GM19324 (cell line): ENCODE results near the gene RALBP1.
A peak's percentile ranks its signal among the peaks of the same experiment; 100 is the strongest.
"Not testable (repeated sequence)": the region's sequence is repeated elsewhere in the genome, so short reads cannot be mapped to it uniquely, and the experiment has no call there.

Experiments used
- ATAC-seq: cut with Tn5 transposase; IDR thresholded peaks from one replicate; pipeline ENCODE4 v1.9.1; 2021; ENCODE audit warnings: mild to moderate bottlenecking, moderate library complexity; ENCODE audit not compliant: unreplicated experiment, low FRiP score

The RALBP1 gene

GRCh38 chr18:9453283-9453682 lies 22.0 kb upstream of the RALBP1 start:
- ATAC-seq = no peak

GRCh38 chr18:9454061-9454703 lies 21.1 kb upstream of the RALBP1 start:
- ATAC-seq = no peak

DNA sequence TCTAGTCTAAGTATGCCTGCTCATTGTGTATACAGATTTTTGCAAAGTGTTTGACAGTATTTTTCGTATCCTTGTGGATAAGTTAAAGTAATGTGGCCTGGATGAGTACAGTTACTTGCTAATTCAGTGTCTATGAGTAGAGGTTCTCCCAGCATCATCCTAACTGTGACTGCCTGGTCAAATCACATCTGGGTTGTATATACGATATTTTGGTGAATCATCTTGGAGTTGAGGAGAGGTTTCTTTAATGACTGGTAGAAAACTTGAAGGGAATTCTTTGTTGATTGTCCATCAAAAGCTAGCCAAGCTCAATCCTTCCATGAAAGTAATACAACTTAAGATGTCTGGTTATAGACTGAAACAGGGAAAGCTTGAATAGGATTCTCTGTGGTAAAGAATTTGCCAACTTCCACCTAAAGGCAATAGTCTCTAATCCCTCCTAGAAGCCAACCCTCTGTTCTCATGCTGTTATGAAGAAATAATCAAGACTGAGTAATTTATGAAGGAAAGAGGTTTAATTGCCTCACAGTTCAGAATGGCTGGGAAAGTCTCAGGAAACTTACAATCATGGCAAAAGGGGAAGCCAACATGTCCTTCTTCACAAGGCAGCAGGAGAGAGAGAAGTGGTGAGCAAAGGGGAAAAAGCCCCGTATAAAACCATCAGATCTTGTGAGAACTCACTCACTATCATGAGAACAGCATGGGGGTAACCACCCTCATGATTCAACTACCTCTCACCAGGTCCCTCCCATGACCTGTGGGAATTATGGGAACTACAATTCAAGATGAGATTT lies 19.4 kb upstream of the RALBP1 start:
- no peak for ATAC-seq

GRCh38 chr18:9466127-9466526 lies 9.2 kb upstream of the RALBP1 start:
- ATAC-seq = no peak

- ATAC-seq = no peak
These were observed 8.5 kb upstream of the RALBP1 start for GRCh38 chr18:9466846-9467245.

DNA sequence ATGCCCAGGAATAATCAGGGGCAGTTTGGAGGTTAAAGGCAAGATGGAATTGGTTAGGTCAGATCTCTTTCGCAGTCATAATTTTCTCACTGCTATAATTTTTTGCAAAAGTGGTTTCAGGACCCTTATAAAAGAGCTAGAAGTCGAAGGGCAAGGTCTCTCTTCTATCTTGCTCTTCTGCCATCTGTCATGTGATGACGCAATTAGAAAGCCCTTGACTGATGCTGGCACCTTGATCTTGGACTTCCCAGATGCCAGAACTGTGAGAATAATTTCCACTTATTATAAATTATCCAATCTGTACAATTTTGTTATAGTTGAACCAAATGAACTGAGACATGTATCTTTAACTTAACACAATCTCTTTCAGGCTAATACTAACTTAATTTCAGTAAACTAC lies 6.3 kb upstream of the RALBP1 start:
- ATAC-seq = no peak

GRCh38 chr18:9469685-9470084 lies 5.6 kb upstream of the RALBP1 start:
- ATAC-seq = no peak

- no peak for ATAC-seq
These were observed 968 bp upstream of the RALBP1 start for GRCh38 chr18:9474108-9474982.

DNA sequence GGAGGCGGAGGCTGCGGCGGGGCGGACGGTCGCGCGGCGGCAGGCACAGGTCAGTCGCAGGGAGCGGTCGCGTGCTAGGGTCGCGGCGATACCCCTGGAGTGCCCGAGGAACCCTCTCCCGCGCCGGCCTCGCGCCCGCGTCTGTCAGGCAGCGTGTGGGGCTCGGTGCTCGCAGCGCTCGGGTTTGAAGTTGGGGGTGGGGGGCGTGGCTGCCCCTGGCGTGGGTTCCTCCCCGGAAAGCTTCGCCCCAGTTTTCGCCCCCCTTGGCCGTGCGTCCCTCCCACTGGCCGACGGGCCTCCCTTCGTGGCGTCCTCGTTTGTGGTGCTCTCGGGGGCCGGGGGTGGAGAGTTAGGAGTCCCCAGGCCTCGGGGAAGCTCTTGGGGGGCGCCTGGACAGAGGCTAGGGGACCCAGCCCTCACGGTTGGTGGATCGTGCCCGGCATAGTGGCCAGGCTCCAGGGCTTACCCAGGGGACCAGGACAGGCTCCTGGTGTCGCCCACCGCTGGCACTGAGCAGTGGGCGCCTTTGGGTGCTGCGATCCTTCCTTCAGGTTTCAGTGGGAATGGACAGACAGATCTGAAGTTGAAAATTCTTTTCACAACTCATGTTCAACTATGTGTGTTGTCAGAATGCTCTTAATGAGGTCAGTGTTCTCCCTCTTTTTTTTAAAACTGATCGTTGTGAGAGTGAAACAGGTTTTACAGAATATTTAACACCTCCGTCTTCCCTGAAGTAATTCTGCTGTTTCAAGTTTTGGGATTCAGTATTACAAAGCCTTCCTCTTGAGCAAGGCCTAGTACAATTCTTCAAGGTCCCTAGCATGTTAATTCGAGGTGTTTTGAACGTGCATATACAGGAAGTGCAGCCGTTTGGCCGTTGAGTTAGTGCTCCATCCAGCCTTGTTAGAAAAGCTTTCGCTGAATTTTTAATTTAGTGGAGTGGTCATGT lies 604 bp downstream of the RALBP1 start:
- ATAC-seq = no peak

DNA sequence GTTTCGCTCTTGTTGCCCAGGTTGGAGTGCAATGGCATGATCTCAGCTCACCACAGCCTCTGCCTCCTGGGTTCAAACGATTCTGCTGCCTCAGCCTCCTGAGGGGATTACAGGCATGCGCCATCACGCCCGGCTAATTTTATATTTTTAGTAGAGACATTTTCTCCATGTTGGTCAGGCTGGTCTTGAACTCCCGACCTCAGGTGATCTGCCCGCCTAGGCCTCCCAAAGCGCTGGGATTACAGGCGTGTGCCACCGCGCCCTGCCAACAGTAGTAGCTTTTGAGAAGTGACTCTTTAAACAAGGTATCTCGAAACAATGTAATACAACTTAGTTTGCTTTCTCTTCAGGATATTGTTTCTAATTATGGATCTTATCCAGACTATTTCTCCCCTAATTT lies 1.6 kb downstream of the RALBP1 start:
- ATAC-seq = not testable (repeated sequence)

DNA sequence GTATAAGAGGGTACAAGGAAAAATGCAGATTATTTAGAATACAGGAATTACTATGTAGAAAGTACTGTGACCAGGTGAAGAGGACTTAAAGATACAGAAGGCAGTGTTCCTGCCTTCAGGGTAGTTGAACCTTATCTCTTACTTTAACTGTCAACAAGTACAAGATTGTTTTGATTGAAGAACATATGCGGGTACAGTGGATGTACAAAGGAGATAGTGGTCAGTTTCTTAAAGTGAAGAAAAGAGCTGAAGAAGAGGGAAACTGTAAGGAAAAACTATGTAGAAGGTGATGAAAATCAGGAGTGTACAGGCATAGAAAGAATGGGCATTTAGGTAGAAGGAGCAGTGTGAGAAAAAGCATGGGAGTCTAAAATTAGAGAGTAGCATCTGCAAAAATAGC lies 2.2 kb downstream of the RALBP1 start:
- no peak for ATAC-seq

DNA sequence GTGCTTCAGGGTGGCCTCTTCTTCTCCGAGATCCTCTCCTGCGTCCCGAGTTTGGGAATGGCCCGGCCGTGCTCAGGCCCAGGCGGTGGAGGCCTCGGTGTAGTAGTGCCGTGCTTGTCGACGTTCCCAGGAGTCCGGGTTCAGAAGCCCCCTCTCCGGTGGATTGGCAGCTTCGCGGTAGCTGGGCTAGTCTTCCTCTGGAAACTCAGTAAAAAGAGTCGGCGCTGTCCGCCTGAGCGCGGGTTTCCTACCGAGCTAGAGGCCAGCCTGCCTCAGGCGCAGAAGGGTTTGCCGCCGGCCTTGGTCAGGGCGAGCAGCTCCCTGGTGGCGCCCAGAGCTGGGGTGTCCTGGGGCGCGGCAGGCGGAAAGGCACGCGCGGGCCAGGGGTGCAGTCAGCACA lies 3.2 kb downstream of the RALBP1 start:
- no peak for ATAC-seq

DNA sequence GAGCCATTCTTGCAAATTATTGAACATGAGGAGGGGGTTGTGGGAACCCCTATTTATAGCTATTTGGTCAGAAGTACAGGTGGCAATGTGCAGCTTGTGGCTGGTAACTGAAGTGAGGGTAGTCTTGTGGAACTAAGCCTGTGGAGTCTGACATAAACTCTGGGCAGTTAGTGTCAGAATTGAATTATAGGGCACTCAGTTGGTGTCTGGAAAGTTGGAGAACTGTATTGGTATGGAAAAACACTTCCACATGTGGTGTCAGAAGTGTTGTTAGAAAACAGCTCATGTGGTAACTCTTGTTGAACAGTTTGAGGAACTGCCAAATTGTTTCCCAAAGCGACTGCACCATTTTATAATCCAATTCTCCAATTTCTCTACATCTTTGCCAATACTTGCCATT lies 7.5 kb downstream of the RALBP1 start:
- no peak for ATAC-seq

DNA sequence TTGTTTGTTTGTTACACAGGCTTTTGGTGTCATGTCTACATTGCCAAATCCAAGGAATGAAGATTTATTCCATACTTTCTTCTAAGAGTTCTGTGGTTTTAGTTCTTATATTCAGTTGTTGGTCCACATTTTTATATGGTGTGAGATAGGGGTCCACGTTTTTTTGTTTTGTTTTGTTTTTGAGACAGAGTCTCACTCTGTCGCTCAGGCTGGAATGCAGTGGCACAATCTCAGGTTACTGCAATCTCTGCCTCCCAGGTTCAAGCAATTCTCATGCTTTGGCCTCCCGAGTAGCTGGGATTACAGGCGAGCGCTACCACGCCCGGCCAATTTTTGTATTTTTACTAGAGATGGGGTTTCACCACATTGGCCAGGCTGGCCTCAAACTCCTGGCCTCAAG lies 8.2 kb downstream of the RALBP1 start:
- no peak for ATAC-seq

- not testable (repeated sequence) for ATAC-seq
These were observed 9.5 kb downstream of the RALBP1 start for GRCh38 chr18:9484856-9485255.

- ATAC-seq = no peak
These were observed 13.2 kb downstream of the RALBP1 start for GRCh38 chr18:9488538-9488937.

DNA sequence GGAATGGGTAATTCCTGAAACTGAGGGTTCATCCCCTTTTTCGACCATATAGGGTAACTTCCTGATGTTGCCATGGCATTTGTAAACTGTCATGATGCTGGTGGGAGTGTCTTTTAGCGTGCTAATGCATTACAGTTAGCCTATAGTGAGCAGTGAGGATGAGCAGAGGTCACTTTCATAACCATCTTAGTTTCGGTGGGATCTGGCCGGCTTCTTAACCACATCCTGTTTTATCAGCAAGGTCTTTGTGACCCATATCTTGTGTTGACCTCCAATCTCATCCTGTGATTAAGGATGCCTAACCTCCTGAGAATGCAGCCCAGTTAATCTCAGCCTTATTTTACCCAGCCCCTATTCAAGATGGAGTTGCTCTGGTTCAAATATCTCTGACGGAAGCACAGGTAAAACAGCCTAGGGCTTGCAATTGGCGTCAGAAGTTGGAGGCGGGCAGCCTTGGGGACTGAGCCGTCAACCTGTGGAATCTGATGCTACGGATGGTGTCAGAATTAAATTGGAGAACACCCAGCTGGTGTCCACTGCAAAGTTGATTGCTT lies 19.5 kb downstream of the RALBP1 start:
- peak; percentile 71 for ATAC-seq

DNA sequence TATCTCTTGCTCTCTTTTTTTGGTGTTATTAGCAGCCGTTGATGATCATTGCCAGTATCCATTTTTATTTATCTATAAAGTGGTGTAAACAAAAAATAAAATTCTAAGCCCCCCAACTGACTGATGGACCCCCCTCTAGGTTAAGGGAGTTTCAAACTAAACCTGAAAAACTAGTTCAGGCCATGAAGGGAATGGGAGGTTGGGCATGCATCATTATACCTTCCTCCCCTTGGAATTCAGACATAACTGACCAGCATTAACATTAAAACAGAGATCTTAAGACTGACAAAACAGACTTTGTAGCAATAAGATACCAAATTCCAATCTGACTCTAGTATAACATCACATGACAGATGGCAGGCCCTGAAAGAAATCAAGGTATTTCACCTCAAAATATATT lies 20.2 kb downstream of the RALBP1 start:
- ATAC-seq = no peak

DNA sequence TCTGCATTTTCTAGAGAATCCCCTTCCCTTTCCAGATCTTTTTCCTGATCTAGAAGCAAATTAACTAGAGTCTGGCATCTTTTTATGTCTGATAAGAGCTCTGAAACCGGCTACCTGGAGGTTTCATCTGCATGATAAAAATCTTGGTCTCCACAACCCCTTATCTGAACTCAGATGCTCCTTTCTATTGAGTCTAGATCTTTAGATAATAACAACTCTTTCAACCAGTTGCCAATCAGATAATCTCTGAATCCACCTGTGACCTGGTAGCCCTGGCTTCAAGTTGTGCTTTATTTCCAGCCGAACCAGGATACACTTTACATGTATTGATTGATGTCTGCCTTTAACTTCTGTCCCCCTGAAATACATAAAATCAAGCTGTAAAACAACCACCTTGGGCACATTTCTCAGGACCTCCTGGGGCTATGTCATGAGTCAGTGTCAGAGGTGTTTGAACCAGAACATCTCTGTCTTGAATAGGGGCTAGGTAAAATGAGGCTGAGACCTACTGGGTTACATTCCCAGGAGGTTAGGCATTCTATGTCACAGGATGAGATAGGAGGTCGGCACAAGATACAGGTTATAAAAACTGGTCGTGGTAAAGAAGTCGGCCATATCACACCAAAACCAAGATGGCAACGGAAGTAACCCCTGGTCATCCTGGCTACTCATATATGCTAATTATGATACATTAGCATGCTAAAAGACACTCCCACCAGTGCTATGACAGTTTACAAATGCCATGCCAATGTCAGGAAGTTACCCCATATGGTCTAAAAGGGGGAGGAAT lies 20.8 kb downstream of the RALBP1 start:
- ATAC-seq = no peak
